ENCODE data around the gene CFAP46.

DNA sequence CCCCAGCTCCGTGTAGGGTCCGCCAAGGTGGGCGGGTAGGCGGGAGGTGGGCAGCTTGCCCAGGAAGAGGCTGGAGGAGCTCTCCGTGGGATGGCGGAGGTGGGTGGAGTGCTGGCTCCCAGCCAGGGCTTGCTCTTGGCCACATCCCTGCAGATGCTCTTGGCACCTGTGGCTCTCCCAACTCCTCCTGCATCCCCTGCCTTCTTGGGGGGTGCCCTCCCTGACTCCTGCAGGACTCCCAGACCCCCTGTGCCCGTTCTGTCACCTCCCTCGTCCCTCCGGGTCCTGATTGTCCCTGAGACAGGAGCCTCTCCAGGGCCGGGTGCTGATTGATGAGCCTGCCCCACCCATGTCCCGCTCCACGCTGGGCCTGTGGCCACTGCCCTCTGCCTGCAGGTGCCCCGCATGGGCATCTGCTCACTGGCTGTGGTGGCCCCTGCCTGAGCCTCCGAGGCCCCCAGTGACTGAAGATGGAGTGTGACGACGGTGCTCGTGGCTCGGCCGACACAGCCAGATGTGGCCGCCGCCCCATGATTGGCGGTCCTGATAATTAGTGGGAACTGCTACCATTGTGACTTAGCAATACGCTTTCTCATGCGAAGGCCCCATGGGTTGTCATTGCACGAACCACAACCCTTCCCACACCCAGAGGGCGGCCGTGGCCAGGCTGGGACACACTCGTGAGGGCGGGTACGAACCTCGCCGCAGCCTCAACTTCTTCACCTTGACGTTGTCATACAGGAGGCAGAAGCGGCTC, 23.6 kb downstream of the CFAP46 start:
- TF ChIP-seq POLR2AphosphoS5 (IDR thresholded peaks at IDR 0.05) (no peak), CTCF (IDR thresholded peaks at IDR 0.05) (no peak), EP300 (IDR thresholded peaks at IDR 0.05) (no peak), POLR2A (IDR thresholded peaks at IDR 0.05) (no peak)

Measured in upper lobe of left lung (tissue), 4 donors.